GM08714 (cell line): ENCODE results near the gene ZNF879.
A peak's percentile ranks its signal among the peaks of the same experiment; 100 is the strongest.

Source experiments
- H3K4me3 ChIP-seq: fragments of 200-500 bp; sonication (Bioruptor generic); 2 replicates; pipeline ENCODE4 v1.5.1; 2014; ENCODE audit warnings: mild to moderate bottlenecking, low read length, inconsistent platforms
- ZNF274 ChIP-seq: IDR thresholded peaks from 2 replicates; pipeline ENCODE4 v1.6.1; 2012; ENCODE audit warnings: mild to moderate bottlenecking, low read depth, low read length

The ZNF879 gene

GRCh38 chr5:178993955-178994579 lies 29.5 kb upstream of the ZNF879 start:
- no peak for TF ChIP-seq ZNF274
- H3K4me3 ChIP-seq: no peak overlapping the region

GRCh38 chr5:178994580-178995340 lies 28.8 kb upstream of the ZNF879 start, which contains the start of gene GRM6:
Gene GRM6 (minus strand): TSS chr5:178995320. CDS start chr5:178994944, 376 bp downstream.
- no peak for TF ChIP-seq ZNF274
- H3K4me3 ChIP-seq: no peak within 1 kb of the TSS

DNA sequence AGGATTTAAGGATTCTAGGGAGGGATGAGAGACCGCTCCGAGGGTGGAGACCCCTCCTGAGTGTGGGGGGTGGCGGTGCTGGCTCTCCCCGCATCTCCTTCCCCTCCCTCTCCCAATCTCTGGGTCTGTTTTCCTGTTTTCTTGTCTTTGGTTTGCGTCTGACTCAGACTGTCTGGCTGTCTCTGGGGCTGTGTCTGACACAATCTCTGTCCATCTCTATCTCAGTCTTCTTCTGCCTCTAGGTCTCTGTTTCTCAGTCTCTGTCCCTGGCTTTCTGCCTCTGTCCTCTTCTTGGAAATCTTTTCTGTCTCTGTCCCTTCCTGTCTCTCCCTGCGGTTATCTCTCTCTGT lies 28.3 kb upstream of the ZNF879 start:
- H3K4me3 ChIP-seq: no peak overlapping the region
- no peak for TF ChIP-seq ZNF274

GRCh38 chr5:178996156-178996555 lies 27.4 kb upstream of the ZNF879 start:
- TF ChIP-seq ZNF274: no peak
- no peak overlapping the region for H3K4me3 ChIP-seq

DNA sequence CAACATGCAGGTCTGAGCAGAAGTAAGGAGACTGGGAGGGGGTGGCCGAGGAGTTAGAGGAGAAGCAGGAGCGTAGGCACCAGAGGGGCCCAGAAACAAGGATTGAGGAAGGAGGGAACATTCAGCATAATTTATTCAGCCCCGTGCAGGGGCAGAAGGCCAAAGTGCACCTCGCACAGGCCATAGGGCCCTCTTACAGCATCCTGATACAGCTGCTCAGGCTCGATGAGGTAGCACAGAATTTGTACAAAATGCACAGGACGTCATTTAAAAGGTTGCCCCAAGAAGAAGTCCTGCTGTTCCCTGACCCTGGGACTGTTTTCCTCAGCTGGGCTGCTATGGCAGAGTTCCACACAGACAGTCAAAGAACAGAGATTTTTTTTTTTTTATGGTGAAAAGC lies 26.4 kb upstream of the ZNF879 start:
- no peak for TF ChIP-seq ZNF274
- no peak overlapping the region for H3K4me3 ChIP-seq

DNA sequence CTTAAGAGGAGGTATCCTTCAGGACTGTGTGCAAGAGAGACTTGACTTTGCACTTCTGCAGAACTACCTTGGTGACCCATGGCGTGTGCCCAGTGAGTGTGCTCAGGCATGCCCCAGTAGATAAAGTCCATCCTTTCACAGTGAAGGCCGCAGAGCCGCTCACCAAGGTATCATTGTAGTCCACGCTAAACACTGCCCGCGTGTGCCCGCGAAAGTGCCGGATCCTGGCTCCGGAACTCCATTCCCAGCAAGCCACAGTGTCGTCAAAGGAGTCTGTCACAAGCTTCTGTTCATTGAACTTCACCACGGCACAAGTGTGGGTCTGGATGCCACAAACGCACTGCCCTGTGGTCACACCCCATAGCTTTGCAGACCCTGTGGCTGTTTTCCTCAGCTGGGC lies 25.2 kb upstream of the ZNF879 start:
- TF ChIP-seq ZNF274: no peak
- no peak overlapping the region for H3K4me3 ChIP-seq

DNA sequence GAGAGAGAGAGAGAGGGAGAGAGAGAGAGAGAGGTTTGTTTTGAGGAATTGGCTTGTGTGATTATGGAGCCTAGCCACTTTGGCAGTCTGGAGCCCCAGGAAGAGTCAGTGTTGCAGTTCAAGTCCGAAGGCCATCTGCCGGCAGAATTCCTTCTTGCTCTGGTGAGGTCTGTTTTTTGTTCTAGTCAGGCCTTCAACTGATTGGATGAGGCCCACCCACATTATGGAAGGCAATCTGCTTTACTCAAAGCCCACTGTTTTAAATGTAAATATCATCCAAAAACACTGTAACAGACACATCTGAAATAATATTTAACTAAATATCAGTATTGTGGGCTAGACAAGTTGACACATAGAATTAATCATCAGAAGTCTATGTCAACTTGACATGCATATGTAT lies 17.0 kb upstream of the ZNF879 start:
- no peak overlapping the region for H3K4me3 ChIP-seq
- TF ChIP-seq ZNF274: no peak

DNA sequence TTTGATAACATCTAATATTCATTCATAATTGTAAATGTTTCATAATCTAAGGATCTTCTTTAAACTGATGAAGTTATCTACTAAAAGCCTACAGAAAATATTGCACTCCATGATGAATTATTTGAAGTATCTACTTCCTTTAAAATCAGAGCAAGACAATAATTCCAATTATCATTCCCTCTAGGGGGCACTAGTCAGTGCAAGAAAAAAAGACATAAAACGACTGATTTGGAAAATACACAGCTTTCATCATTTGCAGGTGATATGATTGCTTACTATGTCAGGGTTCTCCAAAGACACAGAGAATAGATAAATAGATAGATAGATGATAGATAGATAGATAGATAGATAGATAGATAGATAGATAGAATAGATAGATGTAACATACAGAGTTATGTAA lies 14.9 kb upstream of the ZNF879 start:
- H3K4me3 ChIP-seq: no peak overlapping the region
- no peak for TF ChIP-seq ZNF274

DNA sequence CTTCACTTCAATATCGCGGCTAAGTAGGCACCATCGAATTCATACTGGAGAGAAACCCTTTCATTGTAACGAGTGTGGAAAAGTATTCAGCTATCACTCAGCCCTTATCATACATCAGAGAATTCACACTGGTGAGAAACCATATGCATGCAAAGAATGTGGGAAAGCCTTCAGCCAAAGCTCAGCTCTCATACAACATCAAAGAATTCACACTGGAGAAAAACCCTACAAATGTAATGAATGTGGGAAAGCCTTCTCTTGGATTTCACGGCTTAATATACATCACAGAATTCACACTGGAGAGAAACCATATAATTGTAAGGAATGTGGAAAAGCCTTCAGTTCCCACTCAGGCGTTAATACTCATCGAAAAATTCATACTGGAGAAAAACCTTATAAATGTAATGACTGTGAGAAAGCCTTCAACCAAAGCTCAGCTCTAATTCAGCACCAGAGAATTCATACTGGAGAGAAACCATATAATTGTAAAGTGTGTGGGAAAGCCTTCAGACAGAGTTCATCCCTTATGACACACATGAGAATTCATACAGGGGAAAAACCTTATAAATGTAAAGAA lies 9.5 kb downstream of the ZNF879 start:
- TF ChIP-seq ZNF274: peak; percentile 33; the same call in 1 of the 2 replicates
- no peak overlapping the region for H3K4me3 ChIP-seq

DNA sequence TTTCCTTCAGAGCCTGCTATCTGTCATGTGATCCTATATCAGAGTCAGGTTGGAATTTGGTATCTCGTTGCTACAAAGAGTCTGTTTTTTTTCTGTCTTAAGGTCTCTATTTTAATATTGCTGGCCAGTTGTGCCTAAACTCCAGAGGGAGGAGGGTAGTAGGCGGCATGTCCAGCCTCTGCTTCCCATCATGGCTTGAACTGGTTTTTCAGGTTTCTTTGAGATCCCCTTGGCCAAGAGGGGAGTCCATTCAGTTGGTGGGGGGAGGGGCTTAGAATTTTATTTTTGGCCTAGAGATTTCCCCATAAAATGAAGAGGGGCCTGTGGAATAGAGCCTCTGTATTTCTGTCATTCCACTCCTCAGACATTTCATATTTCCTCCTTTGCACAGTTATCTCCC lies 21.2 kb downstream of the ZNF879 start:
- H3K4me3 ChIP-seq: no peak overlapping the region
- no peak for TF ChIP-seq ZNF274

- no peak for TF ChIP-seq ZNF274
- H3K4me3 ChIP-seq: no peak overlapping the region
These were observed 28.2 kb downstream of the ZNF879 start for GRCh38 chr5:179051784-179052183.

DNA sequence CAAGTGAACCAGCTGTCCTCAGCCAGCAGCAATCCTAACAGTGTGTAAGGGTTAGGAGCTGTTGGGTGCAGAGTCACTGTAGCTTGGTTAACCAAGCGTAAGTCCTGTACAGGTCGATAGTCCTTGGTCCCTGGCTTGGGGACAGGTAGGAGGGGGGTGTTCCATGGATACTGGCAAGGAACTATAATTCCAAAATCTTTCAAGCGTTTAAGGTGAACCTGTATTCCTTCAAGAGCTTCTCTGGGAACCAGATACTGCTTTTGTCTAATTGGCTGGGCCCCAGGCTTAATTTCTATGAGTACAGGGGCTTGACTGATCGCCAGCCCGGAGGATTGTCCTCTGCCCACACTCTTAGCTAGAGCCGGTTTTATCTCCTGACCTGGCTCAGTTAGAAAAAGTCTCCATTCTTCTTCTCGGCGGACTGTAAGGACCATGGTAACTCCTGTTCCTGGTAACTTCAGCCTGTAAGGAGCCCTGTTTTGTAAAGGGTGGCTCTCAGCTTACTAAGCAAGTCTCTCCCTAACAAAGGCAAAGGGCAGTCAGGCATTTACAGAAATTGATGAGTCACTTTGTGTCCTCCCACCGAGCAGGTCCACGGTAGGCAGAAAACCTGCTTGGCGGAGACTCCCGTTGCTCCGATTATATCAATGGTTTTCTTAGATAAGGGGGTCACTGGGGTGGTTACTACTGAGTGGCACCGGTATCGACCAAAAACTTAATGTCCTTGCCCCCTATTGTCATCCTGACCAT lies 30.6 kb downstream of the ZNF879 start:
- no peak for TF ChIP-seq ZNF274
- no peak overlapping the region for H3K4me3 ChIP-seq

DNA sequence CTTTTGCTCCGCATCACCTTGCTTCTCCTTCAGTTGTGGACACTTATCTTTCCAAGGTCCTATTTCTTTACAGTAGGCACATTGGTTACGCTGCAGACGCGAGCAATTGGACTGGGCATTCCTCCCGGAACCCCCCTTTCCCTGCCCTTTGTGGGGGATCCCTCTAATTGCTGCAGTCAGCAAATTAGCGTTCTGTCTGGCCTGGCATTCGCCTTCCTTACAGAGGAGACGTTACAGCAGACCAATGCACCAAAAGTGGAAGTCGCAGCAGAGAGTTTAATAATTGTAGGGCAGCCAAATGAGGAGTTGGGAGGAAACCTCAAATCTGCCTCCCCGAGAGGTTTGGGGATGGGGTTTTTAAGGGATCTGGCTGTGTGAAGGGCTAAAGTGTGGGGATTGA lies 31.3 kb downstream of the ZNF879 start:
- no peak for TF ChIP-seq ZNF274
- H3K4me3 ChIP-seq: no peak overlapping the region

GRCh38 chr5:179055436-179055835 lies 31.8 kb downstream of the ZNF879 start:
- H3K4me3 ChIP-seq: no peak overlapping the region
- no peak for TF ChIP-seq ZNF274
